AG09309 (cell line): ENCODE data around the gene PRR19.

Experiments used
- DNase-seq: peaks from one replicate; pipeline ENCODE4 v3.0.0-alpha.2; 2010; ENCODE audit warnings: low read depth
- H3K4me3 ChIP-seq: 2 replicates; pipeline ENCODE4 v1.5.1; 2011; ENCODE audit warnings: mild to moderate bottlenecking, low read depth, low read length, moderate library complexity; ENCODE audit not compliant: control insufficient read depth
- CTCF ChIP-seq: IDR thresholded peaks from 2 replicates; pipeline ENCODE4 v1.5.1; 2011; ENCODE audit warnings: mild to moderate bottlenecking, low read depth, low read length, inconsistent platforms; ENCODE audit not compliant: insufficient read depth, control insufficient read depth; ENCODE audit errors: missing control alignments

PRR19 gene, protein sequence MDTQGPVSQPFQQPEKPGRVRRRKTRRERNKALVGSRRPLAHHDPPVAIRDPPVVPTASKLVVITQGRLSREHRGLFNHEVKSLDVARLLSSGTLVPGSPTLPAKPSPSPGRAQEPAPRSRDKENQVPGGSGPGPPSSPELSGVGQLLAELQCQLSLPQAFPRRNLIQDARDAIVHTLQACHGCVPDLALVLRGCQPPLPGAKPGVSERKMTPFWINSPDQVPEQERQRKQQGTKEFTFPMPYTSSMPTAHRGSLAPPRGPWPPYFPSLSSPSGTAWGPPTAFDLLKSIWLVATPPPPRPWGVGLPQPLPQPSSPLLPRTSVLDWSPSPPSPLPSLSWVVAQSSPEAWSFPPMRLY

GRCh38 chr19:42301646-42302203, at the start of gene PRR19:
Gene PRR19 (plus strand): TSS chr19:42302132. CDS start chr19:42309585, 7,453 bp downstream.
- peak within 1 kb of the TSS; percentile 53 for H3K4me3 ChIP-seq
- no peak for TF ChIP-seq CTCF
- DNase-seq: no peak

- H3K4me3 ChIP-seq: peak overlapping the region; percentile 100
- no peak for DNase-seq
- TF ChIP-seq CTCF: no peak
Observed at GRCh38 chr19:42252365-42253244, 49.3 kb upstream of the PRR19 start.

- DNase-seq: no peak
- peak overlapping the region; percentile 100 for H3K4me3 ChIP-seq
- no peak for TF ChIP-seq CTCF
Observed at GRCh38 chr19:42253245-42254088, 48.5 kb upstream of the PRR19 start.

DNA sequence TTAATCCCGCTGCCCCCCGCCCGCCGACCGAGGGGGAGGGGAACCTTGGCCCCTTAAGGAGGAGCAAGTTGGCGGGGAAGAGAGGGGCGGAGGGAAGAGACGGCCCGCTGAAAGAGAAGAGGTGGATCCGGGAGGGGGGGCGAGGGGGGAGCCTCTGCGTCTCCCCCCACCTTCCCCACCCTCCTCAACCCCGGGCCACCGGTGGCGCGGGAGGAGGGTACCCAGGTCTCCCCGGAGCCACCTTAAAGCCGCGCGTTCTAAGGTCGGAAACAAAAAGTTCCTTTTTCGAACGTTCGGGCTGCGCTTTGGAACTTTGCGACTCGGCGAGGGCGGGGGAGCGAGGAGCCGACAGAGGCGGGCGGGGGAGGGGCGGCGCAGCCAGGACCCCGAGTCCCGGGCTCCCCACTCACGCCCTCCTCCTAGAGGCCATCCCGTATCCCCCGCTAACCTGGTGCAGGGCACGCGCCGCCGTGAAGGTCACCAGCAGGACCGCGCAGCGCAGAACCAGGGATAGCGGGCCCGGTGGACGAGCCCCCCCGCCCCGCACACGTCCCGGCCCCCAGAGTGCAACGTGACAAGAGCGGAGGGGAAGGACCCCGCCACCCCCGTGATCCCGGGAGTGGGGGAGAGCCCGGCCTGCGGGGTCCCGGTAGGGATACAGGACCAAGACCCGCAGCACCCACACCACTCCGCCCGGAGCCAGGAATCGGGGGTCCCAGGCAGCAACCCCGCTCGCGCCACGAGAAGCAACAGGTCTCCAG, 47.7 kb upstream of the PRR19 start:
- TF ChIP-seq CTCF: no peak
- H3K4me3 ChIP-seq: peak overlapping the region; percentile 100
- DNase-seq: no peak

- H3K4me3 ChIP-seq: peak within 1 kb of the TSS; percentile 100
- no peak for TF ChIP-seq CTCF
- DNase-seq: no peak
Observed at GRCh38 chr19:42254850-42255765, 46.8 kb upstream of the PRR19 start, which contains the start of gene ERF. Gene ERF (minus strand): TSS chr19:42255128. CDS start chr19:42254999, 129 bp downstream.
